Fibroblast of the aortic adventitia (primary cell): ENCODE measurements around the gene ESPN. TPM values are rescaled to one million over a fixed set of nuclear protein-coding genes. Genes with fewer than 3 reads are reported as not detected.

Experiments
- DNase-seq: peaks from one replicate; pipeline ENCODE4 v3.0.0-alpha.2; 2010; ENCODE audit warnings: low read depth
- H3K4me3 ChIP-seq: 2 replicates; pipeline ENCODE4 v1.5.1; 2011; ENCODE audit warnings: low read depth, mild to moderate bottlenecking, control low read depth, low read length, moderate library complexity
- total RNA-seq: library from RNA; depleted of rRNA; stranded (reverse); fragments of >200 nt; gene quantifications from 2 replicates; pipeline ENCODE4 v1.2.3, GENCODE V29; 2012; ENCODE audit warnings: low replicate concordance
- TF ChIP-seq, protein P1 (sequence below): IDR thresholded peaks from 2 replicates; pipeline ENCODE4 v1.5.1; 2011; ENCODE audit warnings: mild to moderate bottlenecking, low read length, control low read depth, inconsistent platforms; ENCODE audit not compliant: insufficient read depth

Gene ESPN
- total RNA-seq, 1 donor: not detected

DNA sequence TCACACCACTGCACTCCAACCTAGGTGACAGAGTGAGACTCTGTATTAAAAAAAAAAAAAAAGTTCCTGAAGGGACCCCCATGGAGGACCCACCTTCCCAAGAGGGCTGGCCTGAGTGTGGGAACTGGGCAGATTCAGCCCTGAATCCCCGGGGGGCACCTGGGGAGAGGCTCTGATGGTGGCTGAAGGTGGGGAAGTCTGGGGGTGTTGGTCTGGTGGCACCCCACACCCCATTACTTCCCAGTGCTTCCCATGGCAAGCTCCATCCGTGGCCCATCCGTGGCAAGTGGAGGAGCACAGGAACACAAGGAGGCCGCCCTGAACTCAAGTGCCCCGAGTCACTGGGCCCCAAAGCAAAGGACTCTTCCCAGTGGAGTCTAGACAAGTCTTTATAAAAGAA lies 42.2 kb downstream of the ESPN start:
- TF ChIP-seq, protein P1, sequence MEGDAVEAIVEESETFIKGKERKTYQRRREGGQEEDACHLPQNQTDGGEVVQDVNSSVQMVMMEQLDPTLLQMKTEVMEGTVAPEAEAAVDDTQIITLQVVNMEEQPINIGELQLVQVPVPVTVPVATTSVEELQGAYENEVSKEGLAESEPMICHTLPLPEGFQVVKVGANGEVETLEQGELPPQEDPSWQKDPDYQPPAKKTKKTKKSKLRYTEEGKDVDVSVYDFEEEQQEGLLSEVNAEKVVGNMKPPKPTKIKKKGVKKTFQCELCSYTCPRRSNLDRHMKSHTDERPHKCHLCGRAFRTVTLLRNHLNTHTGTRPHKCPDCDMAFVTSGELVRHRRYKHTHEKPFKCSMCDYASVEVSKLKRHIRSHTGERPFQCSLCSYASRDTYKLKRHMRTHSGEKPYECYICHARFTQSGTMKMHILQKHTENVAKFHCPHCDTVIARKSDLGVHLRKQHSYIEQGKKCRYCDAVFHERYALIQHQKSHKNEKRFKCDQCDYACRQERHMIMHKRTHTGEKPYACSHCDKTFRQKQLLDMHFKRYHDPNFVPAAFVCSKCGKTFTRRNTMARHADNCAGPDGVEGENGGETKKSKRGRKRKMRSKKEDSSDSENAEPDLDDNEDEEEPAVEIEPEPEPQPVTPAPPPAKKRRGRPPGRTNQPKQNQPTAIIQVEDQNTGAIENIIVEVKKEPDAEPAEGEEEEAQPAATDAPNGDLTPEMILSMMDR: no peak
- DNase-seq: no peak
- no peak overlapping the region for H3K4me3 ChIP-seq

DNA sequence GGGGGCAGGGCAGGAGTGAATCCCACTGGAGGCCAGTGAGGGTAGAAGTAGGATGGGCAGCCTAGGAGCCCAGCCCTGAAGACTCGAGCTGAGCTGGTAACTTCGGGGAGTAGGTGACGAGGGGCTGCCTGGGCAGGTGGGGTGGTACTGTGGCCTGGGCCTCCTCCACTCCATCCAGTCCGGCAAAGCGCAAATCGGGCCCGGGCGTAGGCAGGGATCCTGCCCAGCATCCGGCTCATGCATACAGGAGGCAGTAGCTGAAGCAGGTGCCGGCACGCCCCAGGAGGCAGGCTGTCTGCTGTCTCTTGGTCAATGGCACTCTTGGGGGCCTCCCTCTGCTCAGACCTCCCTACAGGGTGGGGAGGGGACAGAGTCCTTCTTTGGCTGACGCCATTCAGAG lies 42.6 kb downstream of the ESPN start:
- TF ChIP-seq, protein P1: no peak
- H3K4me3 ChIP-seq: no peak overlapping the region
- DNase-seq: no peak

DNA sequence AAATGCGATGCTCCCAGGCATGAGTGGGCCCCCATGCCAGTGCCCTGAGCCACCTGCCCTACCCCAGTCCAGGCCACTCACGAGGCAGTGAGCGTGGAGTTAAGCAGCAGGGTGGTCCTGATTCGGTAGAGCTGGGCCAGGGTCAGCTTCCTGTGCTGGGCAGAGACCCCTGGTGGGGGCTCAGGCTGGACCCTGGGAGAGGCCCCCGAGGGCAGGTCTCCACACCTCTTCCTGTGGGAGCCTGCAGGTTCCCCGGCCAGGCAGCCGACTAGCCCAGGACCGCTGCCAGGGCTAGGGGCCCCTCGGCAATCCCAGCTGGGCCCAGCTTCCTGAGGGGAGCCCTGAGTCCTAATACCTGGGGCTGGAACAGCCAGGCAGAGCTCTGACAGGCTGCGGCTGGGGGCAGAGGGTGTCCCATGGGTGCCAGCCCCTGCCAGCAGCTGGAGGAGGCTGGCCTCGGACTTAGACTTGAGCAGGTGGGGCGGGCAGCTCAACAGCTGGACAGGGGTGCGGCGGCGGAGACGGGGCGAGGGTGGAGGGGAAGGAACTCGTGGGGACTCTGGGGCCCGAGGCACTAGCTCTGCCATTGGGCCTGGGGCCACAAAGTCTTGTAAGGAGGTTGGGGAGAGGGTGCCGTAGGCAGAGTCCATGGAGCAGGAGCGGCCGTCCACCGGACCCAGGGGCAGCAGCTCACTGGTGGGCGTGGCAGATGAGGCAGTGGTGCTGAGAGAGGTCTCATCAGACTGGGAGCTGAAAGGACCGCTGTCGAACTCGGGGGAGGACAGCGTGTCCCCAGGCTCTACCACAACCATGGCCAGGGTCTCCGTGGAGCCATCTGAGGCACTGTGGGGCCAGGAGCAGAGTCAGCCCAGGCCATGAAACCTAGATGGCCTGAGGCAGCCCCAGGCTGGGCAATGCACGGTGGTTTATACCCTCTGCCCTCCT lies 43.4 kb downstream of the ESPN start:
- DNase-seq: no peak
- TF ChIP-seq, protein P1: no peak
- H3K4me3 ChIP-seq: no peak overlapping the region

DNA sequence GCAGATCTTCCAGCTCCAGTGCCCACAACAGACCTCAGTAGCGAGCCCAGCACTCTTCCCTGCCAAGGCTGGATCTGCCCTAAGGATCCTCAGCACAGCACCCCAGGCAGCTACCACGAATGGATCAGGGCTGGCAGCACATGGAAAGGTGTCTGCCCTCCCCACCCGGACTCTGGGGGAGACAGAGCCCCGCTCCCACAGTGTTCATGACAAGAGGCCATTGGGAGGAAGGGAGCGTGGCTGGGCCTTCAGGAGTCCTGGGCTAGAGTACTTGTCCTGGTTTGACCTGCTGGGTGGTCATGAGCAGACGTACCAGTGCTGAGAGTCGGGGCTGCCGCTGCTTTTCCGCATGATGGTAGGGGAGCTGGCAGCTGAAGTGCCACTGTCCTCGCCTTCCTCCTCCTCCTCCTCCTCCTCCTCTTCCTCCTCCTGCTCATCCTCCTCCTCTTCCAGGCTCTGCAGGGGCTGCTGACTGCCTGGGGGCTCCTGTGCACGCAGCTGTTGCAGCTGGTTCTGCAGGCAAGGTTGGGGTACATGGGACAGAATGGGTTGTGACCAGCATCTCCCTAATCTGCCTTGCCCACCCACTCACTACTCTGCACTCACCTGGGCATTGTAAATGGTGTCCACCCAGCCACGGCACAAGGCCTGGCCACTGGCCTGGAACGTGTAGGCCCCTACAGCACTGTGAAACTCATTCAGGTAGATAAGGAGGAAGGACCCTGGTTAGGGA lies 44.3 kb downstream of the ESPN start:
- TF ChIP-seq, protein P1: no peak
- no peak overlapping the region for H3K4me3 ChIP-seq
- no peak for DNase-seq

DNA sequence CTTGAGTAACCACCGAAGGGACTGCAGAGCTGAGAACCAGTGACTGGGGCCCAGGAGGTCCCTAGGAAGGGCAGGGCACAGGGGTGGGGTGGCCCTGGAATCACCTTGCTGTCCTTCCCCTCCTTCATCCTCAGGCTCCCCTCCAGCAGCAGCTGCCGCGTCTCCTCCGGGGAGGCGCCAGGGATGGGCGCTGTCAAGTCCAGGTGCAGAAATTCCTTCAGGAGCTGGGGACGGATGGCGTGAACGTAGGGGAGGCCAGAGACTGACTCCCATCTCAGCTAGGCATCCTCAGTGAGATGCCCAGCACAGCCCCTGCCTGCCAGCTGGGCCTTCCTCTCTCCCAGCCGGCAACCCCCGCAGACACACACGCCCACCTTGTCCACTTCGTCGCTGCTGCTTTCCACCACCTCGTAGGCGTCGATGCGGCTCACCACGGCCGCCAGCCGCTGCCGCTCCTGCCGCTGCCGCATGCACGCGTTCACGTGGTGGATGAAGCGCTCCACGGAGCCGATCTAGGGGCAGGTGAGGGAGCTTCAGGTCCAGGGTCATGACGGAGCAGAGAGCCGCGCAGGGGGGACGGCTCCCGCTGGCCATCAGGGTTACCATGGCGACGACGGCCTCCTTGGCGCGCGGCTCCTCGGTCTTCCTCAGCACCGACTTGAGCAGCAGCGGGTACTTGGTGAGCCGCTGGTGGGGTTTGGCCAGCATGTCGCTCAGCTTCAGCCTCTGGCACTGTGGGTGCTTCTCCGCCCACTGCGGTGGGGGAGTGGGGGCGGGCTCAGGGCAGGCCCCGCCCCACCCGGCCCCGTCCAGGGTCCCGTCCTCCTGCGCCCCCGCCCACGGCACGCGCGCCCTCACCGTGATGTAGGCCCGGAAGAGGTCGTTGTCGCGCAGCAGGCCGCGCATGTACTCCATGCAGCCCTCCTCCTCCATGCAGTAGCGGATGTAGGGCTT lies 45.8 kb downstream of the ESPN start:
- TF ChIP-seq, protein P1: no peak

More for the DNA sequence above, 45.8 kb downstream of the ESPN start:
- no peak overlapping the region for H3K4me3 ChIP-seq
- DNase-seq: no peak
